Measurements from ENCODE around the gene UBE2A.

UBE2A gene

GRCh38 chrX:119614776-119615175 lies 40.4 kb downstream of the UBE2A start:
- DNase-seq, result no peak

- no peak for DNase-seq
These were observed 43.3 kb downstream of the UBE2A start for GRCh38 chrX:119617517-119618164.

GRCh38 chrX:119618439-119618838 lies 44.1 kb downstream of the UBE2A start:
- DNase-seq, result no peak

- DNase-seq, result no peak
These were observed 48.2 kb downstream of the UBE2A start for GRCh38 chrX:119622356-119623232.

- no peak for DNase-seq
These were observed 50.1 kb downstream of the UBE2A start for GRCh38 chrX:119624417-119624816.

GRCh38 chrX:119624951-119625668 lies 50.7 kb downstream of the UBE2A start:
- no peak for DNase-seq

- no peak for DNase-seq
These were observed 51.5 kb downstream of the UBE2A start for GRCh38 chrX:119625843-119626242.
